GM12878 (cell line): ENCODE data around the gene BICRAL. TPM values are rescaled to one million over a fixed set of nuclear protein-coding genes. Genes with fewer than 3 reads are reported as not detected.

Experiments
- CBX5 ChIP-seq: sonication (generic); IDR thresholded peaks from 2 replicates; pipeline ENCODE4 v1.6.1; 2016; ENCODE audit warnings: low read depth, moderate library complexity, mild to moderate bottlenecking, inconsistent platforms
- CHD1 ChIP-seq: IDR thresholded peaks from 2 replicates; pipeline ENCODE4 v1.6.1; 2012; ENCODE audit warnings: low read depth, low read length, improper control_type of control experiment
- CREB1 ChIP-seq: IDR thresholded peaks from 2 replicates; pipeline ENCODE4 v1.6.1; 2012; ENCODE audit warnings: low read depth, mild to moderate bottlenecking, inconsistent platforms
- EED ChIP-seq: sonication (generic); IDR thresholded peaks from 2 replicates; pipeline ENCODE4 v1.6.1; 2016; ENCODE audit warnings: antibody characterized with exemption, low read depth
- ETV6 ChIP-seq, 2 experiments: fragments of 450-650 bp in 1 of 2; IDR thresholded peaks in 1 of 2; conservative IDR thresholded peaks in 1 of 2; 2 replicates each; pipeline ENCODE4 v1.6.1; 2014; ENCODE audit warnings: antibody characterized with exemption in 1 of 2, borderline replicate concordance in 1 of 2, low read depth in 1 of 2, mild to moderate bottlenecking in 1 of 2, moderate library complexity in 1 of 2
- FOS ChIP-seq: IDR thresholded peaks from 3 replicates; pipeline ENCODE4 v1.6.1; 2011; ENCODE audit warnings: borderline replicate concordance; ENCODE audit not compliant: insufficient read length; ENCODE audit errors: extremely low read depth
- HCFC1 ChIP-seq: fragments of 150-350 bp; IDR thresholded peaks from 2 replicates; pipeline ENCODE4 v1.6.1; 2014; ENCODE audit warnings: low read length
- HDAC6 ChIP-seq: fragments of 200-600 bp; sonication (generic); IDR thresholded peaks from one replicate; pipeline ENCODE4 v1.8.0; 2017; ENCODE audit warnings: antibody characterized with exemption; ENCODE audit not compliant: unreplicated experiment
- KAT2A ChIP-seq: conservative IDR thresholded peaks from 2 replicates; pipeline ENCODE4 v1.6.1; 2011; ENCODE audit warnings: low read depth, low read length; ENCODE audit not compliant: control insufficient read depth
- KLF5 ChIP-seq: fragments of 450-650 bp; IDR thresholded peaks from 2 replicates; pipeline ENCODE4 v1.6.1; 2014; ENCODE audit warnings: mild to moderate bottlenecking; ENCODE audit not compliant: partially characterized antibody
- MEF2B ChIP-seq: fragments of 450-650 bp; IDR thresholded peaks from 2 replicates; pipeline ENCODE4 v1.6.1; 2018; ENCODE audit warnings: mild to moderate bottlenecking, moderate library complexity; ENCODE audit not compliant: partially characterized antibody, poor library complexity, severe bottlenecking
- MXI1 ChIP-seq: fragments of 150-350 bp; IDR thresholded peaks from 2 replicates; pipeline ENCODE4 v1.6.1; 2011; ENCODE audit warnings: low read depth, mild to moderate bottlenecking, inconsistent platforms, low read length, improper control_type of control experiment
- MYB ChIP-seq: fragments of 150-350 bp; IDR thresholded peaks from 2 replicates; pipeline ENCODE4 v1.6.1; 2014; ENCODE audit warnings: mild to moderate bottlenecking, low read depth, low read length, borderline replicate concordance
- MYC ChIP-seq: IDR thresholded peaks from 2 replicates; pipeline ENCODE4 v1.6.1; 2011; ENCODE audit warnings: mild to moderate bottlenecking, low read length, moderate library complexity, inconsistent platforms; ENCODE audit not compliant: insufficient read depth, insufficient replicate concordance, insufficient read length, severe bottlenecking
- PML ChIP-seq: IDR thresholded peaks from 2 replicates; pipeline ENCODE4 v1.6.1; 2012; ENCODE audit warnings: low read length, inconsistent platforms
- POU2F2 ChIP-seq: IDR thresholded peaks from 3 replicates; pipeline ENCODE4 v1.6.1; 2011; ENCODE audit warnings: low read depth, mild to moderate bottlenecking, low read length, borderline replicate concordance
- SRF ChIP-seq, 2 experiments: IDR thresholded peaks; 2 replicates each; pipeline ENCODE4 v1.6.1; 2011; ENCODE audit warnings: low read depth in 2 of 2, low read length in 2 of 2, mild to moderate bottlenecking in 1 of 2, moderate library complexity in 1 of 2
- SUPT20H ChIP-seq: IDR thresholded peaks from 2 replicates; pipeline ENCODE4 v1.6.1; 2011; ENCODE audit warnings: low read depth, mild to moderate bottlenecking, low read length, moderate library complexity, borderline replicate concordance; ENCODE audit not compliant: control insufficient read depth
- WRNIP1 ChIP-seq: IDR thresholded peaks from 2 replicates; pipeline ENCODE4 v1.6.1; 2011; ENCODE audit warnings: low read depth, low read length, improper control_type of control experiment, borderline replicate concordance
- ZNF384 ChIP-seq: IDR thresholded peaks from 2 replicates; pipeline ENCODE4 v1.6.1; 2012; ENCODE audit warnings: low read depth, mild to moderate bottlenecking, low read length, improper control_type of control experiment, borderline replicate concordance
- polyA plus RNA-seq, 11 experiments: library from polyadenylated mRNA; depleted of rRNA in 4 of 11; unstranded in 6 of 11; stranded (reverse) in 5 of 11; fragments of >200 nt; fragmentation: Nextera tagmentation in 4 of 11; fragmentation: Illumina TruSeq in 1 of 11; extraction: Ambion mirVana in 4 of 11; extraction: Trizol in 1 of 11; gene quantifications; 1 replicate in 1 of 11; 2 replicates in 10 of 11; pipeline versions ENCODE4 v1.2.1 to v1.2.3, GENCODE V29; 2011 to 2016; ENCODE audit warnings: inconsistent platforms in 2 of 11, missing spikeins in 2 of 11, low read depth in 1 of 11
- total RNA-seq, 4 experiments: library from RNA; depleted of rRNA in 3 of 4; stranded (reverse); fragments of >200 nt in 3 of 4; fragmentation: Illumina TruSeq in 1 of 4; extraction: Trizol in 1 of 4; gene quantifications; 2 replicates each; pipeline versions ENCODE4 v1.2.1 to v1.2.3, GENCODE V29; 2013 to 2021
- TF ChIP-seq, protein P1 (sequence below): fragments of 450-650 bp; IDR thresholded peaks from 2 replicates; pipeline ENCODE4 v1.6.1; 2016; ENCODE audit warnings: mild to moderate bottlenecking
- TF ChIP-seq, protein P2 (sequence below): IDR thresholded peaks from 2 replicates; pipeline ENCODE4 v1.6.1; 2011; ENCODE audit warnings: borderline replicate concordance, low read depth, mild to moderate bottlenecking, moderate library complexity, mixed read lengths, low read length; ENCODE audit not compliant: insufficient read depth; ENCODE audit errors: extremely low read length
- TF ChIP-seq, protein P3 (sequence below): fragments of 450-650 bp; formaldehyde crosslinking; IDR thresholded peaks from 2 replicates; pipeline ENCODE4 v1.4.0; 2022; ENCODE audit warnings: mild to moderate bottlenecking, moderate library complexity

The BICRAL gene
- total and polyA plus RNA-seq, 10 of the 15 experiments (the other 5 are each of a cell fraction or from before 2014, with no cell fraction given): 1.9 to 16.6 (median 8.5) TPM

DNA sequence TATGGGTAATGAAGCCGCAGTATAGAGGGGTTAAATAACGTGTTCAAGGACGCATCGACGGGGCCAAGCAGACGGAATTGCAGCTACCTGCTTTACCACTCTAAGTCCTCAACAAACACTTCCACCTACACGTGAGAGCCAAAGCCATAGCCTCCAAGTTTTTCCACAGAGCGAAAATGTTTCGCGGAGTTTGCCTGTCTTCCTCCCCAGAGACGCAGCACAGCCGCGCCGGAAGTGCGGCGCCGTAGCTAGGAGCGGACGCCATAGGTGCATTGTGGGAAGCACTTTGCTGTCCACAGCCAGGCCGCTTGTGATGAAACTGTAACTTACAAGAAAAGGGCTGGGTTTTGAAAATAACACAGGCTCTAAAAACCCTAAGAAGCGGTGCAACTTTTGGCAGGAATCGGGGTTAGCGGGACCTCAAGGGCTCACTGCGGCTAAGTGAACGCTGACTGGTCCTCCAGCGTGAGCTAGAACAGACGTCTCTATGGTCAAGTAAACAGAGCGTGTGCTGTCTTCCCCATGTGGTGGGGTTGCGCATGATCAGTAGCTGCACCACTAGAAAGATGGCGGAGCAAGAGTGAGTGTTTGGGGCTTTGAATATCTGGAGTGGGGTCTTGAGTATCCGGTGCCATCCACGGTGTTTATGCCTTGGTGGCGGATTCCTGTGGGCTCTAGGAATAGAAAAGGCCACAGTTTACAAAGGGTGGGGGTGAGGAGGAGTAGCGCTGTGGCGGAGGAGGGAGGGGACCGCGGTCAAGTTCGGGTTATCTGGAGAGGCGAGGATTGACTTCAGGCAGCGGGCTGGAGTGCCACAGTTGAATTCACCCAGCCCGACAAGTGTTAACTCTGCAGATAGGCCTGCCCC lies 97.8 kb downstream of the BICRAL start, which contains the start of gene RPL7L1 (continued):
- TF ChIP-seq MYC (peak; percentile 88), MEF2B (peak; percentile 89), MYB (no peak), MXI1 (peak; percentile 89), PML (peak; percentile 86; the same call in 1 of the 2 replicates), WRNIP1 (peak; percentile 21; the same call in 1 of the 2 replicates), ZNF384 (no peak), CREB1 (peak; percentile 95), ETV6 (conservative IDR thresholded peaks at IDR 0.05 in 1 of 2, IDR thresholded peaks at IDR 0.05 in 1 of 2; ENCODE audit: borderline replicate concordance in 1 of 2, low read depth in 1 of 2) (no peak), KLF5 (no peak), CHD1 (0 out of 2 replicates have a peak, but pooled peaks have one; percentile 74), HDAC6 (no peak), FOS (no peak), POU2F2 (peak; percentile 83; the same call in 1 of the 3 replicates), HCFC1 (peak; percentile 48), KAT2A (0 out of 2 replicates have a peak, but pooled peaks have one; percentile 27), SRF (IDR thresholded peaks at IDR 0.05; ENCODE audit: low read depth in 2 of 2, low read length in 2 of 2) (peak in 1 of 2 experiments; percentile 75; a peak in 1 of 4 replicates), EED (no peak), SUPT20H (no peak), CBX5 (no peak)
- TF ChIP-seq, protein P1, sequence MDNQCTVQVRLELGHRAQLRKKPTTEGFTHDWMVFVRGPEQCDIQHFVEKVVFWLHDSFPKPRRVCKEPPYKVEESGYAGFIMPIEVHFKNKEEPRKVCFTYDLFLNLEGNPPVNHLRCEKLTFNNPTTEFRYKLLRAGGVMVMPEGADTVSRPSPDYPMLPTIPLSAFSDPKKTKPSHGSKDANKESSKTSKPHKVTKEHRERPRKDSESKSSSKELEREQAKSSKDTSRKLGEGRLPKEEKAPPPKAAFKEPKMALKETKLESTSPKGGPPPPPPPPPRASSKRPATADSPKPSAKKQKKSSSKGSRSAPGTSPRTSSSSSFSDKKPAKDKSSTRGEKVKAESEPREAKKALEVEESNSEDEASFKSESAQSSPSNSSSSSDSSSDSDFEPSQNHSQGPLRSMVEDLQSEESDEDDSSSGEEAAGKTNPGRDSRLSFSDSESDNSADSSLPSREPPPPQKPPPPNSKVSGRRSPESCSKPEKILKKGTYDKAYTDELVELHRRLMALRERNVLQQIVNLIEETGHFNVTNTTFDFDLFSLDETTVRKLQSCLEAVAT: peak; percentile 38; the same call in 1 of the 2 replicates
- TF ChIP-seq, protein P2, sequence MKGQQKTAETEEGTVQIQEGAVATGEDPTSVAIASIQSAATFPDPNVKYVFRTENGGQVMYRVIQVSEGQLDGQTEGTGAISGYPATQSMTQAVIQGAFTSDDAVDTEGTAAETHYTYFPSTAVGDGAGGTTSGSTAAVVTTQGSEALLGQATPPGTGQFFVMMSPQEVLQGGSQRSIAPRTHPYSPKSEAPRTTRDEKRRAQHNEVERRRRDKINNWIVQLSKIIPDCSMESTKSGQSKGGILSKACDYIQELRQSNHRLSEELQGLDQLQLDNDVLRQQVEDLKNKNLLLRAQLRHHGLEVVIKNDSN: peak; percentile 47
- TF ChIP-seq, protein P3, sequence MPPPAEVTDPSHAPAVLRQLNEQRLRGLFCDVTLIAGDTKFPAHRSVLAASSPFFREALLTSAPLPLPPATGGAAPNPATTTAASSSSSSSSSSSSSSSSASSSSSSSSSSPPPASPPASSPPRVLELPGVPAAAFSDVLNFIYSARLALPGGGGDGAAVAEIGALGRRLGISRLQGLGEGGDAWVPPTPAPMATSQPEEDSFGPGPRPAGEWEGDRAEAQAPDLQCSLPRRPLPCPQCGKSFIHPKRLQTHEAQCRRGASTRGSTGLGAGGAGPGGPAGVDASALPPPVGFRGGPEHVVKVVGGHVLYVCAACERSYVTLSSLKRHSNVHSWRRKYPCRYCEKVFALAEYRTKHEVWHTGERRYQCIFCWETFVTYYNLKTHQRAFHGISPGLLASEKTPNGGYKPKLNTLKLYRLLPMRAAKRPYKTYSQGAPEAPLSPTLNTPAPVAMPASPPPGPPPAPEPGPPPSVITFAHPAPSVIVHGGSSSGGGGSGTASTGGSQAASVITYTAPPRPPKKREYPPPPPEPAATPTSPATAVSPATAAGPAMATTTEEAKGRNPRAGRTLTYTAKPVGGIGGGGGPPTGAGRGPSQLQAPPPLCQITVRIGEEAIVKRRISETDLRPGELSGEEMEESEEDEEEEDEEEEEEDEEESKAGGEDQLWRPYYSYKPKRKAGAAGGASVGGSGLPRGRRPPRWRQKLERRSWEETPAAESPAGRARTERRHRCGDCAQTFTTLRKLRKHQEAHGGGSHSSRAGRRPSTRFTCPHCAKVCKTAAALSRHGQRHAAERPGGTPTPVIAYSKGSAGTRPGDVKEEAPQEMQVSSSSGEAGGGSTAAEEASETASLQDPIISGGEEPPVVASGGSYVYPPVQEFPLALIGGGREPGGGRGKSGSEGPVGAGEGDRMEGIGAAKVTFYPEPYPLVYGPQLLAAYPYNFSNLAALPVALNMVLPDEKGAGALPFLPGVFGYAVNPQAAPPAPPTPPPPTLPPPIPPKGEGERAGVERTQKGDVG (CRISPR knock-in tag): no peak
